Parathyroid adenoma (tissue), 2 donors: ENCODE data around the gene CYP2A6.
A peak's percentile ranks its signal among the peaks of the same experiment; 100 is the strongest.

Source experiments
- H2AFZ ChIP-seq: fragments of 300-600 bp; sonication (generic); one replicate; pipeline ENCODE4 v1.7.0; 2017; ENCODE audit warnings: antibody characterized with exemption, mild to moderate bottlenecking
- H3K27ac ChIP-seq: fragments of 300-600 bp; sonication (generic); one replicate; pipeline ENCODE4 v1.7.0; 2017
- H3K27me3 ChIP-seq: fragments of 300-600 bp; sonication (generic); one replicate; pipeline ENCODE4 v1.7.0; 2017; ENCODE audit warnings: low read length; ENCODE audit not compliant: control insufficient read depth, insufficient read depth
- H3K36me3 ChIP-seq: fragments of 300-600 bp; sonication (generic); one replicate; pipeline ENCODE4 v1.7.0; 2017; ENCODE audit warnings: low read length; ENCODE audit not compliant: control insufficient read depth, insufficient read depth
- H3K4me1 ChIP-seq: fragments of 300-600 bp; sonication (generic); one replicate; pipeline ENCODE4 v1.7.0; 2017; ENCODE audit warnings: control low read depth
- H3K4me2 ChIP-seq: fragments of 300-600 bp; sonication (generic); one replicate; pipeline ENCODE4 v1.7.0; 2017; ENCODE audit warnings: low read length
- H3K4me3 ChIP-seq: fragments of 300-600 bp; sonication (generic); one replicate; pipeline ENCODE4 v1.7.0; 2017; ENCODE audit warnings: low read depth, low read length
- H3K79me2 ChIP-seq: fragments of 300-600 bp; sonication (generic); one replicate; pipeline ENCODE4 v1.7.0; 2017; ENCODE audit warnings: control low read depth
- H3K9ac ChIP-seq: fragments of 300-600 bp; sonication (generic); one replicate; pipeline ENCODE4 v1.7.0; 2017; ENCODE audit warnings: mild to moderate bottlenecking
- H3K9me3 ChIP-seq: fragments of 300-600 bp; sonication (generic); one replicate; pipeline ENCODE4 v1.7.0; 2017; ENCODE audit warnings: low read length; ENCODE audit not compliant: control insufficient read depth
- TF ChIP-seq, protein P1 (sequence below): fragments of 300-600 bp; sonication (generic); IDR thresholded peaks from one replicate; pipeline ENCODE4 v1.7.0; 2017; ENCODE audit warnings: antibody characterized with exemption, mild to moderate bottlenecking
- donor health status: primary hyperparathyroidism.

CYP2A6 gene

GRCh38 chr19:40809358-40810086 lies 40.7 kb downstream of the CYP2A6 start:
- TF ChIP-seq, protein P1, sequence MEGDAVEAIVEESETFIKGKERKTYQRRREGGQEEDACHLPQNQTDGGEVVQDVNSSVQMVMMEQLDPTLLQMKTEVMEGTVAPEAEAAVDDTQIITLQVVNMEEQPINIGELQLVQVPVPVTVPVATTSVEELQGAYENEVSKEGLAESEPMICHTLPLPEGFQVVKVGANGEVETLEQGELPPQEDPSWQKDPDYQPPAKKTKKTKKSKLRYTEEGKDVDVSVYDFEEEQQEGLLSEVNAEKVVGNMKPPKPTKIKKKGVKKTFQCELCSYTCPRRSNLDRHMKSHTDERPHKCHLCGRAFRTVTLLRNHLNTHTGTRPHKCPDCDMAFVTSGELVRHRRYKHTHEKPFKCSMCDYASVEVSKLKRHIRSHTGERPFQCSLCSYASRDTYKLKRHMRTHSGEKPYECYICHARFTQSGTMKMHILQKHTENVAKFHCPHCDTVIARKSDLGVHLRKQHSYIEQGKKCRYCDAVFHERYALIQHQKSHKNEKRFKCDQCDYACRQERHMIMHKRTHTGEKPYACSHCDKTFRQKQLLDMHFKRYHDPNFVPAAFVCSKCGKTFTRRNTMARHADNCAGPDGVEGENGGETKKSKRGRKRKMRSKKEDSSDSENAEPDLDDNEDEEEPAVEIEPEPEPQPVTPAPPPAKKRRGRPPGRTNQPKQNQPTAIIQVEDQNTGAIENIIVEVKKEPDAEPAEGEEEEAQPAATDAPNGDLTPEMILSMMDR, result no peak
- no peak overlapping the region for H3K4me3 ChIP-seq
- H3K4me1 ChIP-seq, result peaks cover 18% of the 10 kb centered on the region
- H3K79me2 ChIP-seq, result no peaks in the 10 kb centered on the region
- H3K27me3 ChIP-seq, result no peaks in the 10 kb centered on the region
- H3K36me3 ChIP-seq, result no peaks in the 10 kb centered on the region
- H3K4me2 ChIP-seq, result no peak overlapping the region
- H2AFZ ChIP-seq, result no peak overlapping the region
- H3K9ac ChIP-seq, result no peak overlapping the region
- H3K9me3 ChIP-seq, result no peaks in the 10 kb centered on the region
- H3K27ac ChIP-seq, result no peak overlapping the region

DNA sequence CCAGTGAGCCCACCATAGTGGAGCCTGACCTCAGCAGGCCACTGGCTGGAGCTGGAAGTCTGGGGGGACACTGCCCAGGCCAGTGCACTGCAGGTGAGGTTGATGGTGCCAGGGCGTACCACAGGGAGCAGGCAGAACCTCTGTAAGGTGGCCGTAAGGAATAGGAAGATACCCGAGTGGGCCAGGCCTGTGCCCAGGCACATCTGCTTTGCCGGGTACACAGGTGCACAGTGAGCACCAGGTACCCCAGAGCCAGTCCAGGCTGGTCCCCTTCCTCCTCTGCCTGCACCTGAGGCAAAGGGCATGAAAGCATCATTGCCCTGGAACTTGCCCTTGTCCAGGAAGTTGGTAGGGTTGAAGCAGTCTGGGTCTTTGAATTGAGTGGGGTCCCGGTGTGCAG lies 41.8 kb downstream of the CYP2A6 start:
- Histone ChIP-seq H2AFZ (no peak overlapping the region), H3K36me3 (no peaks in the 10 kb centered on the region), H3K27me3 (no peaks in the 10 kb centered on the region), H3K79me2 (no peaks in the 10 kb centered on the region), H3K4me2 (no peak overlapping the region), H3K4me1 (peaks cover 28% of the 10 kb centered on the region), H3K9ac (no peak overlapping the region), H3K4me3 (no peak overlapping the region), H3K9me3 (no peaks in the 10 kb centered on the region), H3K27ac (no peak overlapping the region)
- TF ChIP-seq, protein P1, result no peak

GRCh38 chr19:40808021-40808325 lies 42.3 kb downstream of the CYP2A6 start:
- Histone ChIP-seq H2AFZ (no peak overlapping the region), H3K4me1 (peaks cover 33% of the 10 kb centered on the region), H3K9ac (no peak overlapping the region), H3K4me2 (no peak overlapping the region), H3K4me3 (no peak overlapping the region), H3K36me3 (no peaks in the 10 kb centered on the region), H3K9me3 (no peaks in the 10 kb centered on the region), H3K27ac (no peak overlapping the region), H3K79me2 (no peaks in the 10 kb centered on the region), H3K27me3 (no peaks in the 10 kb centered on the region)
- TF ChIP-seq, protein P1, result peak; percentile 1

- no peak overlapping the region for H2AFZ ChIP-seq
- peaks cover 37% of the 10 kb centered on the region for H3K4me1 ChIP-seq
- H3K79me2 ChIP-seq, result no peaks in the 10 kb centered on the region
- no peak overlapping the region for H3K9ac ChIP-seq
- no peak overlapping the region for H3K4me3 ChIP-seq
- no peaks in the 10 kb centered on the region for H3K27me3 ChIP-seq
- H3K27ac ChIP-seq, result peak overlapping the region; percentile 63
- TF ChIP-seq, protein P1, result peak; percentile 26
- H3K9me3 ChIP-seq, result no peaks in the 10 kb centered on the region
- no peak overlapping the region for H3K4me2 ChIP-seq
- no peaks in the 10 kb centered on the region for H3K36me3 ChIP-seq
Observed at GRCh38 chr19:40807147-40808020, 42.9 kb downstream of the CYP2A6 start.
